Measurements from ENCODE around the gene SPTBN1.
A peak's percentile ranks its signal among the peaks of the same experiment; 100 is the strongest.

SPTBN1 gene

DNA sequence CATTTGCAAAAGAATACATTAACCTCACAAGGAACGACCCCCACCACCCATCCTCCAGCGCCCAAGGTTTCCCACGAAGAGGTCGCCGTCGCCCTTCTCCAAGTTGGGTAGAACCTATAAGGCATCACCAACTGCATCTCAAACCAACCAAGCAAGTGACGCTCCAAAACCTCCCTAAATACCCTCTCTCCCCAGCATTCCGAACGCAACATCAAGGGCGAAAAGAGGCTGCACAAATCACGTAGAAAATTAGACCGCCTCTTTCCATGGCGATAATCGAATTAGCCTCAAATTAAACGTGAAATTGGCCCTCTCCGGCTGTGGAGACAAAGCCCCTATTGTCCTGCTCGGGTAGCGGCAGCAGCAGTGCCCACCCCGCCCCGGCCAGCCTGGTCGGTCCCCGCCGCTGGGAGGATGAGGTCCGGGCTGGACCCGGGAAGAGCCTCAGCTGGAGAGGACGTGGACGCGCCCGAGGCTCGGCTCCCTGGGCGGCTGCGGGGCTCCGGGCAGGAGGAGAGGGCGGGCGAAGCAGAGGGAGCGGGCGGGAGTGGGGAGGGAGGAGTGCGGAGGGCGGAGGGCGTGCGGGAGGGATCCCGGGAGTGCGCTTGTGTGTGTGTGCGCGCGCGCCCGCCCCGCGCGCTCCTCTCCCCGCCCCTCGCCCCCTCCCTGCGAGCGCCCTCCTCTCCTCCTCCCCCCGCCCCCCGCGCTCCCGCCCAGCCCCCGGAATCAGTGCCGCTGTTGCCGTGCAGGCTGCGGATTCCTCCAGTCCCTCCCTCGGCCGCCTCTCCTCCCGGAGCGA, at the start of gene SPTBN1:
SPTBN1 (plus strand) TSS at position 765 of the 799 bp plus-strand sequence. CDS start 70,092 bp downstream, outside the sequence.
- DNase-seq (ENCODE audit: low spot score in 2 of 2), result peak; percentile 84 to 95
- in situ Hi-C loops (cut with MboI; ENCODE audit: low sequenced_read_pairs), result no loop called here

DNA sequence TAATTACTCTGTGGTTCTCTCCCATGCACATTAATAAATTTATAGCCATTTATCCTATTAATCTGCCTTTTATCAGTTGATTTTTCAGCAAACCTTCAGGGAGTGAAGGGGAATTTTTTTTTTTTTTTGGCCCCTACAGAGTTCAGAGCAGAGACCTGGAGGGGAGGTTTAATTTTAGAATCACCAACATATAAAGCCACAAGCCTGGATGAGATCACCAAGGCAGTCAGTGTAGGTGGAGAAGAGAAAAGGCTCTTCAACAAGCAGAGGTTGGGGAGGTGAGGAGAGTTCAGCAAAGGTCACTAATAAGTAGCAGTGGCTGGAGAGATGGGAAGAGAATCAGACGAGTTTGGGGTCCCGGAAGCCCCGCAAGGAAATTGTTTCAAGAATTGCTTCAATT, 48.4 kb upstream of the SPTBN1 start:
- Histone ChIP-seq H3K27me3 (ENCODE audit: low read depth) (no peaks in the 10 kb centered on the region), H3K4me1 (no peaks in the 10 kb centered on the region), H3K9me3 (no peaks in the 10 kb centered on the region), H3K36me3 (replicated peaks) (no peaks in the 10 kb centered on the region), H3K4me3 (no peak overlapping the region)
- in situ Hi-C loops (cut with MboI; ENCODE audit: low sequenced_read_pairs), result no loop called here
- DNase-seq (ENCODE audit: low spot score in 2 of 2), result no peak

More for the DNA sequence above, at the start of gene SPTBN1:
- Histone ChIP-seq H3K4me1 (peaks cover 22% of the 10 kb centered on the region), H3K9me3 (no peaks in the 10 kb centered on the region), H3K36me3 (replicated peaks) (no peaks in the 10 kb centered on the region), H3K4me3 (peak within 1 kb of the TSS; percentile 56), H3K27me3 (ENCODE audit: low read depth) (no peaks in the 10 kb centered on the region)

DNA sequence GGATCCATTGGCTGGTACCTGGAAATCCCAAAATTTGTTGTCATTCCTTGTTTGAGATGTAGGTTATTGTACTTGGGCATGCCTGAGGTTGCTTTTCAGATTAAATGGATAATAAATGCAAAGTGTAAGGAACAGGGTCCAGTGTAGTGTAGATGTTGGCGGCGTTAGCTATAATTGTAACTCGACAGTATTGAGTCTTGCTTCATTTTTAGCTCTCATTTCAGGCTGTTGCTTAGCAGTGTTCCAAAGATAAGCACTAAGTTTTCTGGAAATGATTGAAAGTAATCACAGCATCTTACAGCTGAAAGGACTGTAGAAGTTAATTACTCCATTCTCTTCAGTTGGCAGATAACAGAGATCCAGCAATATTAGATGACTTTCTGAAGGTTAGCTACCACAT, 47.8 kb upstream of the SPTBN1 start:
- Histone ChIP-seq H3K4me3 (no peak overlapping the region), H3K27me3 (ENCODE audit: low read depth) (no peaks in the 10 kb centered on the region), H3K36me3 (replicated peaks) (no peaks in the 10 kb centered on the region), H3K4me1 (no peaks in the 10 kb centered on the region), H3K9me3 (no peaks in the 10 kb centered on the region)
- no peak for DNase-seq (ENCODE audit: low spot score in 2 of 2)
- in situ Hi-C loops (cut with MboI; ENCODE audit: low sequenced_read_pairs), result no loop called here

DNA sequence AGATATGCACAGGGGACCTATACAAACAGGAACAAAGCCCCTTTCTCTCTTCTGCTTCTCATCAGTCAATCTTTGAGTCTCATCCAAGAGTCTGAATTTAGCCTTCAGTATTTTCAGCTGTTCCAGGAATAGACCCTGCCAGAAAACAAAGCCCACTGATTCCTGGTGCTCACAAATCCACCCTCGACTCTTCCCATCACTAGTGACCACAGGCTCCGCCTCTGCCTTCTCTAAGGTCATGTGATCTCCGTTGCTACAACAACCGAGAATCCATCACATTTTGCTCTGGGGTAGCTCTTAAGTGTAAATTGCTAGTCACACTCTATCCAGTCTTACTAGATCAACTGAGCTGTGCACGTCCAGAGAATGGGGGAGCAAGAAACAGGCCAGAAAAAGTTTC, 46.4 kb upstream of the SPTBN1 start:
- no peaks in the 10 kb centered on the region for H3K27me3 ChIP-seq (ENCODE audit: low read depth)
- in situ Hi-C loops (cut with MboI; ENCODE audit: low sequenced_read_pairs), result no loop called here
- no peaks in the 10 kb centered on the region for H3K9me3 ChIP-seq
- DNase-seq (ENCODE audit: low spot score in 2 of 2), result peak in 1 of 2 experiments; percentile 18
- no peaks in the 10 kb centered on the region for H3K4me1 ChIP-seq
- no peaks in the 10 kb centered on the region for H3K36me3 ChIP-seq (replicated peaks)
- no peak overlapping the region for H3K4me3 ChIP-seq

DNA sequence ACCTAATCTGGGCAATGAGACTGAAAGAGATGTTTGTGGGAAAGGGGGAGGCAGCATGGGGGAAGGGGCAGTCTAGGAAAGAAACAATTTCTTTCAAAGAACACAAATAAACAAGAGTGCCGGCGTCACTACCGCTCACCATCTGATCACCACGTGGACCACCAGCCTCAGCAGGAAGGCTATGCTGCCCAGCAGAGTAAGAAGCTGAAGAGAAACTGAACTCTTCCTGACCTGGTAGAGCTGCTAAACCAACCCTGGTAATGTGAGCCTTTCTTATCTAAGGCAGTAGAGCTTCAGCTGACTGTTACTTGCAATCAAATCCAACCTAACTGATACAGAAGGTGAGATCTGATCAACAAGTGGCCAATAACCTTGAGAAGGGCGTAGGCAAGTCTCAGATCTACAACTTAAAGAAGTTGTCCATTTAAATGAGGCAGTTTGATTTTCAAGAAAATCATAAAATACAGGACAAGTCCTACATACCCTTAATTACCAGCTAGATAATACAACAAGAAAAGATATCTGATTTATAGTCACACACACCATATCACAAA, 44.2 kb upstream of the SPTBN1 start:
- H3K36me3 ChIP-seq (replicated peaks), result no peaks in the 10 kb centered on the region
- no peak for DNase-seq (ENCODE audit: low spot score in 2 of 2)
- H3K27me3 ChIP-seq (ENCODE audit: low read depth), result no peaks in the 10 kb centered on the region
- no peaks in the 10 kb centered on the region for H3K9me3 ChIP-seq
- H3K4me1 ChIP-seq, result no peaks in the 10 kb centered on the region
- H3K4me3 ChIP-seq, result no peak overlapping the region
- in situ Hi-C loops (cut with MboI; ENCODE audit: low sequenced_read_pairs), result no loop called here

DNA sequence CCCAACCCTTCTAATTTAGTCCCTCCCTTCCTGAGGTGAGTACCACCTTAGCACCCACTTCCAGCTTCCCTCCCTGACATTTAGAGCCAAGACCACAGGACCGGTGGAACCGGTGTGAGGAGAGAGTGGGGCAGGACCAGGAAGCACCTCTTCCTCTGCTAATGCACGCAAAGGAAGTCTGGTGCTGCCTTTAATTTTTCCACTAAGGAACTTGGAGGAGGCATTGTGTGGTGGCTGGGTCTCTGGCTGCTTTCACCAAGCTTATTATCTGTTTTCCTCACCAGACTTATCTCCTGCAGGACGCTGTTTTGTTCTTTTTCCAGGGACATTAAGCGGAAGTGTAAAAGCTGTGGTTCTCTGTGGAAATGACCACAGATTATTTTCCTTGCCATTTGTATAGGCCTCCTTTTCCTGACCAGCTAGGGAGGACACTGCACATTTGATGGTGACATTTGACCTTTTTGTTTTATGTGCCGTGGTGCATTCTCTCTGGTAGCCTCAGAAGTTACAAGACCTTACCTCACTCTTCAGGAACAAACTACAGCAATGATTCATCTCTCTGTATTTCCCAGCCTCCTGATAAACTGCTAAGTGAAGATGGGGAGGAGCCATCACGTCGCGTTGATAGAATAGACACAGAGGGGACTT, 39.8 kb upstream of the SPTBN1 start:
- no peak overlapping the region for H3K4me3 ChIP-seq
- no peaks in the 10 kb centered on the region; the same call in 1 of the 2 replicates for H3K4me1 ChIP-seq
- in situ Hi-C loops (cut with MboI; ENCODE audit: low sequenced_read_pairs), result no loop called here
- H3K9me3 ChIP-seq, result no peaks in the 10 kb centered on the region
- no peaks in the 10 kb centered on the region for H3K36me3 ChIP-seq (replicated peaks)
- no peaks in the 10 kb centered on the region for H3K27me3 ChIP-seq (ENCODE audit: low read depth)
- DNase-seq (ENCODE audit: low spot score in 2 of 2), result no peak

DNA sequence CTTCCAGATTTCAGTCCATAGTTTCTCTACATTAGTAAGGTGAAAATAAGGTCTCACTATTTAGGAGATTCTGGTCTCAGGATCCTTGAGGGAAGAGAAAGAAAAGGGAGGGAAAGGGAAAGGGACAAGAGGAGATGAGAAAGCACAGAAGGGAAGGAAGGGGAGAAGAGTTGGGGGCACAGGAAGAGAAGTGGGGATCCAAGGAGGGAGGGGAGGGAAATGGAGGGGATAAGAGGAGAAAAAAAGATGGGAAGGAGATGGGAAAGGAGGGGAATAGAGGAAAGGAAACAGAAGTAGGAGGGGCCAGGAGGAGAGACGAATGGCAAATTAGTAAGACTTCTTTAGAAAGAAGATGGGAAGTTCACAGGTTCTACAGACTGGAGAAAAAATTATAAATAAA, 39.2 kb upstream of the SPTBN1 start:
- DNase-seq (ENCODE audit: low spot score in 2 of 2), result no peak
- in situ Hi-C loops (cut with MboI; ENCODE audit: low sequenced_read_pairs), result no loop called here
- Histone ChIP-seq H3K4me3 (no peak overlapping the region), H3K9me3 (no peaks in the 10 kb centered on the region), H3K4me1 (no peaks in the 10 kb centered on the region; the same call in 1 of the 2 replicates), H3K27me3 (ENCODE audit: low read depth) (no peaks in the 10 kb centered on the region), H3K36me3 (replicated peaks) (no peaks in the 10 kb centered on the region)

DNA sequence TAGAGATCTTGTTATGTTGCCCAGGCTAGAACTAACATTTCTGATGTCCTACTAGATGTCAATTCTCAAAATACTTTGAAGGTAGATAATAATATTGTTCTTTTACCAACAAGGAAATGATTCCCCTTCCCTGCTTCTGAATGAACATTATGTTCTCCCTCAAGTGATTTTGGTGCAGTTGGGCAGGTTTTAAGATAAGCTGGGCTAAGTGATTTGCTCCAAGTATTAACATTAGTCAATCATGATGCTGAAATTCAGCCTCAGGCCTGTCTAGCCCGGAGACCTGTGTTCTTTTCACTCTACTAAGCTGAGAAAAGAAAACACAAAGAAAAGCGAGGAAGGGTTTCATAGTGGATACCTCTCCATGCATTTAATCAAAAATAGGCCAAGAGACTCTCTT, 38.5 kb upstream of the SPTBN1 start:
- Histone ChIP-seq H3K4me1 (no peaks in the 10 kb centered on the region; the same call in 1 of the 2 replicates), H3K4me3 (no peak overlapping the region), H3K27me3 (ENCODE audit: low read depth) (no peaks in the 10 kb centered on the region), H3K36me3 (replicated peaks) (no peaks in the 10 kb centered on the region), H3K9me3 (no peaks in the 10 kb centered on the region)
- in situ Hi-C loops (cut with MboI; ENCODE audit: low sequenced_read_pairs), result no loop called here
- no peak for DNase-seq (ENCODE audit: low spot score in 2 of 2)

DNA sequence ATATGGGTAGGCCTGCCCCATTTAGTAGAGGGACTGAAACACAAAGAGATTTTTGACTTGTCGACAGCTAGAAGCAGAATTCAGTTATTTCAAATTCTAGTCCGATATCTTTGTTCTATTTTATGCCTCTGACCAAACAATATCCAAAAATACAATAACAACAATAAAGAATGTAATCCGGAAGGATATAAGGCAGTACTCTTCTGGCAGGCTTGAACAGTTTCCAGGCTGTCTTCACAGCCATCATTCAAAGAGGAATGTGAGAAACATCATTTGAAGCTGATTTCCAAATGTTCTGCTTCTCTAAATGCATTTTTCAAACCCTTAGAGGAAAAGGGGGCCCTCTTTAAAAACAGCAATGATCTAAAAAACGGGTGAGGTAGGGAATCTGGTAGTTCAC, 36.7 kb upstream of the SPTBN1 start:
- in situ Hi-C loops (cut with MboI; ENCODE audit: low sequenced_read_pairs), result no loop called here
- no peaks in the 10 kb centered on the region for H3K36me3 ChIP-seq (replicated peaks)

DNA sequence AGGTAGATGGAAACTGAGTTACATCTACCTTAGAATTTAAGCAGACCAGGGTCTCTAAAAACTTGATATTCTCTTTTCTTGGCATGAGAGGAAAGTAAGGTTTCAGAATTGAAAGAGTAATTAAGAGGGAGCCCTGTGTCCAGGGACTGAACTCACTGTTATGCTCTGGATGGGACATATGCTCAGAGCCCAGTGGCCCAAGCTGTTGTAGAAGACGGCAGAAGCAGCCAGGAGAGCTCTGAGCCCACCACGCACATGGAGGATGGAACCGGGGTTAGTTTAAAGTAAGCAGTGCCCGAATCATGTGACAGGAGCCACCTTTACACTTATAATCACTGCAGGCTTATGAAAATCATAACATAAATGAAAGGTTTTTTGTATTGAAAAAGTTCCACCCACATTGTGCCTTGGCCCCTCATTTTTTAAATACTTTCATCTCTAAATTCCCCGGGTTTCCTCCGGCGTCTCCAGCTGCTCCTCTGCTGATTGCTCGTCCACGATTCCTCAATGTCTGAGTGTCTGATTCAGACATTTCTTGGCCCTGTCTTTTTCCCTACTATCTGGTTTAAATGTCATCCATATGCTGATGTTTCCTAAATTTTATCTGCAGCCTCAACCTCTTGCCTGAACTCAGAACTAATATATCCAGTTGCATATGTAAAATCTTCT, 36.1 kb upstream of the SPTBN1 start:
- H3K4me3 ChIP-seq, result no peak overlapping the region
- in situ Hi-C loops (cut with MboI; ENCODE audit: low sequenced_read_pairs), result no loop called here
- no peaks in the 10 kb centered on the region for H3K27me3 ChIP-seq (ENCODE audit: low read depth)
- H3K4me1 ChIP-seq, result no peaks in the 10 kb centered on the region; the same call in 1 of the 2 replicates
- H3K36me3 ChIP-seq (replicated peaks), result no peaks in the 10 kb centered on the region
- no peaks in the 10 kb centered on the region for H3K9me3 ChIP-seq
- no peak for DNase-seq (ENCODE audit: low spot score in 2 of 2)

More for the DNA sequence above, 36.7 kb upstream of the SPTBN1 start:
- no peaks in the 10 kb centered on the region; the same call in 1 of the 2 replicates for H3K4me1 ChIP-seq
- DNase-seq (ENCODE audit: low spot score in 2 of 2), result no peak
- no peaks in the 10 kb centered on the region for H3K27me3 ChIP-seq (ENCODE audit: low read depth)
- H3K4me3 ChIP-seq, result no peak overlapping the region
- H3K9me3 ChIP-seq, result no peaks in the 10 kb centered on the region

DNA sequence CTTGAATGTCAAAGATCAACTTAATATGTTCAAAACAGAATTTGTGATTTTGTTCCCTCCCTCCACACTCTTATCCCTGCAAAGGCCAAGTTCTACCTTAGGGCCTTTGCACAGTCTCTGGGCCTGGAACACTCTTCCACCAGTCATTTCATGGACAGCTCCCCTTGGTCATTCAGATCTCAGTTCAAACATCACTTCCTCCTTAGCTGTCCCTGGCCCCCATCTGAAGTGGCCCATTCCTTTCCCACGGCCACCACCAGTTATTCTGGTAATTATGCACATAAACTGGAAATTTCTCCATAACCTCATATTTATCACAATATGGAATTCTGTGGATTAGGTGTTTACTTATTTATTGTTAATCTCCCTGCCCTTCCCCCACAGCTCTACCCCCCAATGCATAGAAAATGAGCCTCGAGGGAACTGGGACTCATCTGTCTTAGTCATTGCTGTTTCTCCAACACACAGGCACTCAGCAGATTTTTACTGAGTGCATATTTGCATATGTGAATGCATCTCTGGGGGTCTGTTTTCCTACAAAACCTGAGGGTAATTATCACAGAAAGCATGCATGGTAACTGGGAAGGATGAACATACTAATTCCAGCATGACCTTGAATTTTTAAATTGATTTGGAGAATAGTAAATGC, 35.5 kb upstream of the SPTBN1 start:
- Histone ChIP-seq H3K27me3 (ENCODE audit: low read depth) (no peaks in the 10 kb centered on the region), H3K4me1 (no peaks in the 10 kb centered on the region; the same call in 1 of the 2 replicates), H3K4me3 (no peak overlapping the region), H3K9me3 (no peaks in the 10 kb centered on the region), H3K36me3 (replicated peaks) (no peaks in the 10 kb centered on the region)
- in situ Hi-C loops (cut with MboI; ENCODE audit: low sequenced_read_pairs), result no loop called here
- DNase-seq (ENCODE audit: low spot score in 2 of 2), result no peak

DNA sequence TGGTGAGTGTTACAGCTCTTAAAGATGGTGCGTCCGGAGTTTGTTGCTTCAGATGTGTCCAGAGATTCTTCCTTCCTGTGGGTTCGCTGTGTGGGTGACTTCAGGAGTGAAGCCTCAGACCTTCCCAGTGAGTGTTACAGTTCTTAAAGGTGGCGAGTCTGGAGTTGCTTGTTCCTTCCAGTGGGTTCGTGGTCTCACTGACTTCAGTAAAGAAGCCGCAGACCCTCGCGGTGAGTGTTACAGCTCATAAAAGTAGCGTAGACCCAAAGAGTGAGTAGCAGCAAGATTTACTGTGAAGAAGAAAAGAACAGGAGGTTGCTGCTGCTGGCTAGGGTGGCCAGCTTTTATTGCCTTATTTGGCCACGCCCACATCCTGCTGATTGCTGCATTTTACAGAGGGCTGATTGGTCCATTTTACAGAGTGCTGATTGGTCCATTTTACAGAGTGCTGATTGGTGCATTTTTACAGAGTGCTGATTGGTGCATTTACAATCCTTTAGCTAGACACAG, 34.0 kb upstream of the SPTBN1 start:
- Histone ChIP-seq H3K4me3 (no peak overlapping the region), H3K27me3 (ENCODE audit: low read depth) (no peaks in the 10 kb centered on the region), H3K9me3 (no peaks in the 10 kb centered on the region), H3K4me1 (no peaks in the 10 kb centered on the region; the same call in 1 of the 2 replicates), H3K36me3 (replicated peaks) (no peaks in the 10 kb centered on the region)
- no peak for DNase-seq (ENCODE audit: low spot score in 2 of 2)
- in situ Hi-C loops (cut with MboI; ENCODE audit: low sequenced_read_pairs), result no loop called here

DNA sequence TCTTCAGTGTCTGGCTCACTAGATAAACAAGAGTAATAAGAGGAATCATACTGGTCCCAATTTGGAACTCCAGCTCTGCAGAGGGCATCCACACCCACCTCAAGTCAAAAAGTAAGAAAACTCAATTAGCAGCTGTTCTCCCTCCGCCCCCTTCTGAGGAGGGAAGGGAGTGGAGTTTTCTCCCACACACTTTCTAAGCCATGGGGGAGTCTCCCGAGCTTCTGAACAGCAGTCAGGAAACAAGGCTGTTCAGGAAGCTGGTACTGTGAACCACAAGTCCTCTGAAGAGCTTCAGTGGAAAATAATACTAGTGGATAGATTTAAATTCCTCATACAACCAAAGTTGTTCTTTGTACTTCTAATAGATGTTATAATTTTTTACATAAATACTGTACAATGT, 32.9 kb upstream of the SPTBN1 start:
- no peak for DNase-seq (ENCODE audit: low spot score in 2 of 2)
- no peak overlapping the region for H3K4me3 ChIP-seq
- no peaks in the 10 kb centered on the region; the same call in 1 of the 2 replicates for H3K4me1 ChIP-seq
- H3K9me3 ChIP-seq, result no peaks in the 10 kb centered on the region
- no peaks in the 10 kb centered on the region for H3K27me3 ChIP-seq (ENCODE audit: low read depth)
- in situ Hi-C loops (cut with MboI; ENCODE audit: low sequenced_read_pairs), result no loop called here
- H3K36me3 ChIP-seq (replicated peaks), result no peaks in the 10 kb centered on the region

Measured in HAP-1 (cell line).